Suppressor macrophage (primary cell): ENCODE results near the gene UGT1A5.

ENCODE experiments used
- DNase-seq, 4 experiments: peaks; one replicate each; pipeline ENCODE4 v3.0.0-alpha.2; 2020 to 2022

The UGT1A5 gene

GRCh38 chr2:233789554-233789953, 76.8 kb downstream of the UGT1A5 start:
- no peak for DNase-seq

- DNase-seq: no peak
These were observed 78.6 kb downstream of the UGT1A5 start for GRCh38 chr2:233791151-233791882.

- no peak for DNase-seq
These were observed 79.2 kb downstream of the UGT1A5 start for GRCh38 chr2:233791883-233792329.

GRCh38 chr2:233792720-233793119, 80.0 kb downstream of the UGT1A5 start:
- DNase-seq: no peak

GRCh38 chr2:233793465-233794127, 80.9 kb downstream of the UGT1A5 start:
- DNase-seq: no peak

- no peak for DNase-seq
These were observed 81.5 kb downstream of the UGT1A5 start for GRCh38 chr2:233794128-233794658.

- no peak for DNase-seq
These were observed 83.0 kb downstream of the UGT1A5 start for GRCh38 chr2:233795735-233796171.

- no peak for DNase-seq
These were observed 83.5 kb downstream of the UGT1A5 start for GRCh38 chr2:233796254-233796653.

GRCh38 chr2:233798335-233799086, 85.8 kb downstream of the UGT1A5 start:
- no peak for DNase-seq

GRCh38 chr2:233799087-233799665, 86.5 kb downstream of the UGT1A5 start:
- DNase-seq: no peak

GRCh38 chr2:233799716-233800115, 87.0 kb downstream of the UGT1A5 start:
- DNase-seq: no peak

- no peak for DNase-seq
These were observed 87.5 kb downstream of the UGT1A5 start for GRCh38 chr2:233800208-233800607.

- peak in 1 of 4 experiments; percentile 4 for DNase-seq
These were observed 88.8 kb downstream of the UGT1A5 start for GRCh38 chr2:233801357-233802131.

- no peak for DNase-seq
These were observed 89.6 kb downstream of the UGT1A5 start for GRCh38 chr2:233802132-233802815.

GRCh38 chr2:233803292-233803911, 90.7 kb downstream of the UGT1A5 start:
- no peak for DNase-seq

- no peak for DNase-seq
These were observed 91.3 kb downstream of the UGT1A5 start for GRCh38 chr2:233803994-233804393.

GRCh38 chr2:233807215-233807865, 94.6 kb downstream of the UGT1A5 start:
- DNase-seq: no peak

GRCh38 chr2:233807966-233808935, 95.5 kb downstream of the UGT1A5 start:
- DNase-seq: no peak

- no peak for DNase-seq
These were observed 97.7 kb downstream of the UGT1A5 start for GRCh38 chr2:233810385-233810784.
